ENCODE measurements around the gene TUT4.

TUT4 gene

DNA sequence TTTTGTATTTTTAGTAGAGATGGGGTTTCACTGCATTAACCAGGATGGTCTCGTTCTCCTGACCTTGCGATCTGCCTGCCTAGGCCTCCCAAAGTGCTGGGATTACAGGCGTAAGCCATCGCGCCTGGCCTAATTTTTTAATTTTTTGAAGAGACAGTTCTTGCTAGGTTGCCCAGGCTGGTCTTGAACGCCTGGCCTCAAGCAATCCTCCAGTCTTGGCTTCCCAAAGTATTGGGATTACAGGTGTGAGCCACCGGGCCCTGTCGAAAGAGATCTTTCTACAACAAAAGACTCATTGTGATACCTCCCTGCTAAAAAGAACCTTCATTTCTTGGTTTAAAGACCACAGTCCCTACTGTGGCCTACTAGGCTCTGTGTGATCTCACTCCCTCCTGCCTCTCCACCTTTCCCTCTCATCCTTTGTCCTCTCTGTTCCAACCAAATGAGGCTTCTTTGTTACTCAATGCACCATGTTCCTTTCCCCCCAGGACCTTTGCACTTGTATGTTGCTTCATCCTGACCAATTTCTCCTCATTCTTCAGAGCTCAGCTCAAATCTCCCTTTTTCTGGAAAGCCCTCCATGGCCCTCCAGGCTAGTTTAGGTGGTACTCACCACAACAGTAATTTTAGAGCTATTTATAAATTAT is 47.8 kb upstream of the TUT4 start:
- TF ChIP-seq YY1 (IDR thresholded peaks at IDR 0.05; ENCODE audit: low read depth) (no peak), TAF1 (IDR thresholded peaks at IDR 0.05; ENCODE audit: low read depth) (no peak), CREB1 (IDR thresholded peaks at IDR 0.05; ENCODE audit: low read depth) (no peak)
- TF ChIP-seq, protein P1, sequence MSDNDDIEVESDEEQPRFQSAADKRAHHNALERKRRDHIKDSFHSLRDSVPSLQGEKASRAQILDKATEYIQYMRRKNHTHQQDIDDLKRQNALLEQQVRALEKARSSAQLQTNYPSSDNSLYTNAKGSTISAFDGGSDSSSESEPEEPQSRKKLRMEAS (IDR thresholded peaks at IDR 0.05), result no peak
- TF ChIP-seq, protein P2, sequence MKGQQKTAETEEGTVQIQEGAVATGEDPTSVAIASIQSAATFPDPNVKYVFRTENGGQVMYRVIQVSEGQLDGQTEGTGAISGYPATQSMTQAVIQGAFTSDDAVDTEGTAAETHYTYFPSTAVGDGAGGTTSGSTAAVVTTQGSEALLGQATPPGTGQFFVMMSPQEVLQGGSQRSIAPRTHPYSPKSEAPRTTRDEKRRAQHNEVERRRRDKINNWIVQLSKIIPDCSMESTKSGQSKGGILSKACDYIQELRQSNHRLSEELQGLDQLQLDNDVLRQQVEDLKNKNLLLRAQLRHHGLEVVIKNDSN (IDR thresholded peaks at IDR 0.05), result no peak

DNA sequence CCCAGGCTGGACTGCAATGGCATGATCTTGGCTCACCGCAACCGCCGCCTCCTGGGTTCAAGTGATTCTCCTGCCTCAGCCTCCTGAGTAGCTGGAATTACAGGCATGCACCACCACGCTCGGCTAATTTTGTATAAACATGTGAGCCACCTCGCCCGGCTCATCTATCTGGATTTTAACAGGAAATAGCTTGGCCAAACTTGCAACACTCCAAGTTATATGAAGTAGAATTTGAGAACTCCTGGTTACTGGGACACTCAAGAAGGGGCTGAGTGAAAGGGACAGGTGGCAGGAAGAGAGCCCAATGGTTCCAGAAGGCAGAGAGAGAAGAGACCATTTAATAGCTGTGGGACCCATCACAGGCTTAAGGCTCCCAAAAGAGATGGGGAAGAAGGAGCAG is 46.3 kb upstream of the TUT4 start:
- TF ChIP-seq NFIC (IDR thresholded peaks at IDR 0.05) (no peak), YY1 (IDR thresholded peaks at IDR 0.05; ENCODE audit: low read depth) (no peak), ZBTB7A (IDR thresholded peaks at IDR 0.05; ENCODE audit: low read depth) (no peak), REST (IDR thresholded peaks at IDR 0.05; ENCODE audit: low read depth) (no peak), EP300 (IDR thresholded peaks at IDR 0.05; ENCODE audit: borderline replicate concordance) (no peak), TAF1 (IDR thresholded peaks at IDR 0.05; ENCODE audit: low read depth) (no peak), FOXM1 (IDR thresholded peaks at IDR 0.05; ENCODE audit: borderline replicate concordance, low read depth) (no peak), EGR1 (IDR thresholded peaks at IDR 0.05) (no peak), TCF12 (IDR thresholded peaks at IDR 0.05; ENCODE audit: low read depth) (no peak), CREB1 (IDR thresholded peaks at IDR 0.05; ENCODE audit: low read depth) (no peak), TEAD4 (IDR thresholded peaks at IDR 0.05) (no peak), CEBPB (IDR thresholded peaks at IDR 0.05) (no peak), RAD21 (IDR thresholded peaks at IDR 0.05; ENCODE audit: low read depth) (no peak)
- TF ChIP-seq, protein P1 (IDR thresholded peaks at IDR 0.05), result no peak
- TF ChIP-seq, protein P2 (IDR thresholded peaks at IDR 0.05), result no peak

DNA sequence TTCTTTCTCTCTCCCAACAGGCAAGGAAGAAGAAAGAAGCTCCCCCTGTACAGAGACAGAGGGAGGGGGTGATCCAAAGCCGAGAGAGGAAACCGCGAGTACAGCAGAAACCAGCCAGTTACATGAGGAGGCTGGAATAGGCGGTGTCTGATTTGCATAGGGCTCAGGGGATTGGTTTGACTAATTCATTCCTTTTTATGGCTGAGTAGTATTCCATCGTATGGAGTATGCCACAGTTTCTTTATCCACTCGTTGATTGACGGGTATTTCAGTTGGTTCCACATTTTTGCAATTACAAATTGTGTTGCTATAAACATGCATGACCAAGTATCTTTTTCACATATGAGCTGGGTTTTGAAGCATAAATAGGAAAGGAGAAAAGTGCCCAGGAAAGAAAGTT is 45.8 kb upstream of the TUT4 start:
- TF ChIP-seq ZBTB7A (IDR thresholded peaks at IDR 0.05; ENCODE audit: low read depth) (no peak), CREB1 (IDR thresholded peaks at IDR 0.05; ENCODE audit: low read depth) (no peak), CEBPB (IDR thresholded peaks at IDR 0.05) (no peak), EGR1 (IDR thresholded peaks at IDR 0.05) (no peak), TAF1 (IDR thresholded peaks at IDR 0.05; ENCODE audit: low read depth) (no peak), FOXM1 (IDR thresholded peaks at IDR 0.05; ENCODE audit: borderline replicate concordance, low read depth) (no peak), YY1 (IDR thresholded peaks at IDR 0.05; ENCODE audit: low read depth) (no peak), REST (IDR thresholded peaks at IDR 0.05; ENCODE audit: low read depth) (no peak)
- TF ChIP-seq, protein P1 (IDR thresholded peaks at IDR 0.05), result no peak
- TF ChIP-seq, protein P2 (IDR thresholded peaks at IDR 0.05), result no peak

DNA sequence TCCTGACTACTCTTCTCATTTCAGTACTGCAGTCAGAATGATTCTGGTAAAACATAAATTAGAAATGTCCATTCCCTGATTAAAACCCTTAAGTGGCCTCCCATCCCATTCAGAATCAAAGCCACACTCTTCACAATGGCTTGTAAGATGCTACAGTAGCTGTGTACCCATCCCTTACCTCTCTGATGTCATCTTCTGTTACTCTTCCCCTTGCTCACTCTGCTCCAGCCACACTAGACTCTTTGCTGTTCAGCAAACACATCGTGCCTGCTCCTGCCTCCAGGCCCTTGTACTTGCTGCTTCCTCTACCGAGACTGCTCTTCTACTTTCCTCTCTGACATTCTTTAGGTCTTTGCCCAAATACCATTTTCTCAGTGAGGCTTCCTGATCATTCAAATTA is 45.0 kb upstream of the TUT4 start:
- no peak for TF ChIP-seq CREB1 (IDR thresholded peaks at IDR 0.05; ENCODE audit: low read depth)
- no peak for TF ChIP-seq EGR1 (IDR thresholded peaks at IDR 0.05)
- no peak for TF ChIP-seq EP300 (IDR thresholded peaks at IDR 0.05; ENCODE audit: borderline replicate concordance)
- TF ChIP-seq ZBTB7A (IDR thresholded peaks at IDR 0.05; ENCODE audit: low read depth), result no peak
- TF ChIP-seq, protein P2 (IDR thresholded peaks at IDR 0.05), result no peak
- no peak for TF ChIP-seq TEAD4 (IDR thresholded peaks at IDR 0.05)
- no peak for TF ChIP-seq TCF12 (IDR thresholded peaks at IDR 0.05; ENCODE audit: low read depth)
- TF ChIP-seq YY1 (IDR thresholded peaks at IDR 0.05; ENCODE audit: low read depth), result no peak
- TF ChIP-seq TAF1 (IDR thresholded peaks at IDR 0.05; ENCODE audit: low read depth), result no peak
- TF ChIP-seq REST (IDR thresholded peaks at IDR 0.05; ENCODE audit: low read depth), result no peak
- TF ChIP-seq NFIC (IDR thresholded peaks at IDR 0.05), result no peak
- no peak for TF ChIP-seq RAD21 (IDR thresholded peaks at IDR 0.05; ENCODE audit: low read depth)
- TF ChIP-seq, protein P1 (IDR thresholded peaks at IDR 0.05), result no peak
- no peak for TF ChIP-seq CEBPB (IDR thresholded peaks at IDR 0.05)
